GM18508 (cell line): Measurements from ENCODE around the gene SCT.

ENCODE experiments used
- ATAC-seq: cut with Tn5 transposase; IDR thresholded peaks from one replicate; pipeline ENCODE4 v1.9.1; 2021; ENCODE audit warnings: moderate number of reproducible peaks; ENCODE audit not compliant: insufficient read depth, unreplicated experiment

Gene SCT

DNA sequence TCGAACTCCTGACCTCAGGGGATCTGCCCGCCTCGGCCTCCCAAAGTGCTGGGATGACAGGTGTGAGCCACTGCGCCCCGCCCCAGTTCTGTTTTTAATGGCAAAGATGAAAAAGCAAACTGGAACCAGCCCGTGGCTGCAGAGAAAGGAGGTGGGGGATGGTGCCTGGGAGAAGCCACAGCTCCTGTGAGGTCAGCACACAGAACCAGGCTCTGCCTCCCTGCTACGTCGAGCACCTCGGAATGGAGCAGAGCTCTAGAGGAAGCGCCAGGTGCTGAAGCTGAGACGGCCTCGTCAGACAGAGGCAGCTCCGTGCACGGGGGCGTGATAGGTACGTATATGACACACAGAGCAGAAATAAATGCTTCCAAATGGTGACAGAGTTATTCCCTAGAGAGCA is 18.6 kb upstream of the SCT start:
- no peak for ATAC-seq

DNA sequence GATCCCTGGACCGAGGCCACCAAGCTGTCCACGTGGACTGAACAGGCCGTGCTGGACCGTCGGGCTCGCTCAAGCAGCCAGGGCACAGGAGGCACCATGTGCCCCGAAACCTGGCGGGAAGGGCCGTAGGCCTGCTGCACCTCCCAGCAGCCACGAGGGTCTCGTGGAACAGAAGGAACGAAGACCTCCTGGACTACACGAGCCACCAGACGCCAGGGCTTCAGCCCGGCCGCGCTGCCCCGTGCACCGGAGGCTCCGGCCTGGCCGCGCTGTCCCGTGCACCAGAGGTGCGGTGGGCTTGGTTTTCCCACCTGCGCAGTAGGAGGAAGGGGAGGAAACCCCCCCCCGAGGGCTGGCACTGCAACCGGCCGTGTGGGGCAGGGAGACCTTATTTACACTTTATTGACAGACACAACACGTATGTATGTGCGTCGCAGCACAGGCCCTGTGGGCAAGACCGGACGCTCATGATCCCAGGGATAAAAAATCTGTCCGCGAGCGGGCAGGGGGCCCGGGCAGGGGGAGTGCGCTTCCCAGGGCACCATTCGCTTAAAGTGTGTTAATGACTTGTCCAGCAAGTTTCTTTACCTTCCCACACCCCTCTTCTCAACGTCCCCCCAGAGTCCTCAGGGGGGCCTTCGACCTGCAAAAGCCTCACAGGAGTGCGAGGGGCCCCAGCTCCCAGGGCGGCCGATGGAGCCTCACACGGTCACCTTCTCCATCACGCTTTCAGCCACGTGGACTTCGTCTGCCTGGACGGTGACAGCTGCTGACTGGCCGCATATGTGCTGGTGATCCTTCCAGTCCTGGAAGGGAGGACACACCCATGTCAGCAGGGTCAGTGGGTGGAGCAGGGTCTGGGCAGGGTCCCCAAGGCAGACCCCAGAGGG is 17.1 kb upstream of the SCT start:
- ATAC-seq = no peak

GRCh38 chr11:643366-643765 is 16.4 kb upstream of the SCT start:
- no peak for ATAC-seq

DNA sequence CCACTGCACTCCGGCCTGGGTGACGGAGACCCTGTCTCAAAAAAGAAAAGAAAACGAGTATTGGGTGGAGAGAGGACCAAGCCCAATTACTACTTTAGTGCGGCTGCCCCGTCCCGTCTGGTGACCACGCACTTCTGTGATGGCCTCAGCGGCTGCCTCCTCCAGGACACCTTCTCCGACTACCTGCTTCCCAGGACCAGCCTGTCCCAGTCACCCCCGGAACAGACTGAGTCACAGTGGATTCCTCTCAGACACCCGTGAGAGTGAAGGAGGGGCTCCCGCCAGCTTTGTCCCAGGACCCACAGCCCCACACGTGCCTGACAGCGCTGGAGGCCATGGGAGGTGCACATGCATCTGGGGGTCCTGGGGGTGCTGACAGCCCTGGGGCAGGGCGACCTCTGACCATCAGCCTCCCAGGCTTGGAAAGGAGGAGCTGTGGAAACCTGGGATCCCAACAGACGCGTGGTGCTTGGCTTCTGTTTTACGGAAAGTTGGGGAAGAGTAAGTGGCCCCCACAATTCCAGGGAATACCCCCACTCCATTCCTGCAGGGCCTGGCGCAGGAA is 14.9 kb upstream of the SCT start:
- ATAC-seq = no peak

- ATAC-seq = no peak
These were observed 13.2 kb upstream of the SCT start for GRCh38 chr11:640021-640706.

DNA sequence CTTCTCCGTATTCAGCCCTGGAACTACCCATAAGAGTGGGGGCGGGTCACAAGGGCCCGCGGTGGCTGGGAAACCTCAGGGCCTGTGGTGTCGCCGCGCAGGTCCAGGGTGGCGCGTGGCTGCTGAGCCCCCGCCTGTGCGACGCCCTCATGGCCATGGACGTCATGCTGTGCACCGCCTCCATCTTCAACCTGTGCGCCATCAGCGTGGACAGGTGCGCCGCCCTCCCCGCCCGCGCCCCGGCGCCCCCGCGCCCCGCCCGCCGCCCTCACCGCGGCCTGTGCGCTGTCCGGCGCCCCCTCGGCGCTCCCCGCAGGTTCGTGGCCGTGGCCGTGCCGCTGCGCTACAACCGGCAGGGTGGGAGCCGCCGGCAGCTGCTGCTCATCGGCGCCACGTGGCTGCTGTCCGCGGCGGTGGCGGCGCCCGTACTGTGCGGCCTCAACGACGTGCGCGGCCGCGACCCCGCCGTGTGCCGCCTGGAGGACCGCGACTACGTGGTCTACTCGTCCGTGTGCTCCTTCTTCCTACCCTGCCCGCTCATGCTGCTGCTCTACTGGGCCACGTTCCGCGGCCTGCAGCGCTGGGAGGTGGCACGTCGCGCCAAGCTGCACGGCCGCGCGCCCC is 12.5 kb upstream of the SCT start:
- no peak for ATAC-seq

DNA sequence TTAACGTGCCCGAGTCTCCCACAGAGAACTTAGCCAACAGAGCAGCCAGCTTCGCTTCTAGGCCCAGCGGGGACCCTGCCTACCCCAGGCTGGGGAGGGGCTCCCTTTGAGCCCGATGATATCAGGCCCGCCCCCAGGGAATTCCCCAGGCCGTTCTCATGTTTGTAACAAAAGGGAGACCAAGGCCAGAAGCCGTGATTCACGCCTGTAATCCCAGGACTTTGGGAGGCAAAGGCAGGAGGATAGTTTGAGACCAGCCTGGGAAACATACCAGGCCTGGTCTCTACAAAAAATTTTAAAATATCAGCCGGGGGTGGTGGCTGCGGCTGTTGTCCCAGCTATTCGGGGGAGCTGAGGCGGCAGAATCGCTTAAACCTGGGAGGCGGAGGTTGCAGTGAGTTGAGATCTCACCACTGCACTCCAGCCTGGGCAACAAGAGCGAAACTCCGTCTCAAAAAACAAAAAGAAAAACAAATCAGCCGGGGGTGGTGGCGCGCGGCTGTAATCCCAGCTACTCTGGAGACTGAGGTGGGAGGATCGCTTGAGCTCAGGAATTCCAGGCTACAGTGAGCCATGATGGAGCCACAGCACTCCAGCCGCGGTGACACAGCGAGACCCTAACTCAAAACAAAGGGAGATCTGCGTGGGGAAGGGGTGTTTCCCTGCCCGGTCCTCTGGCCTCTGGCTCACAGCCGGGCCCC is 11.8 kb upstream of the SCT start:
- ATAC-seq = no peak

DNA sequence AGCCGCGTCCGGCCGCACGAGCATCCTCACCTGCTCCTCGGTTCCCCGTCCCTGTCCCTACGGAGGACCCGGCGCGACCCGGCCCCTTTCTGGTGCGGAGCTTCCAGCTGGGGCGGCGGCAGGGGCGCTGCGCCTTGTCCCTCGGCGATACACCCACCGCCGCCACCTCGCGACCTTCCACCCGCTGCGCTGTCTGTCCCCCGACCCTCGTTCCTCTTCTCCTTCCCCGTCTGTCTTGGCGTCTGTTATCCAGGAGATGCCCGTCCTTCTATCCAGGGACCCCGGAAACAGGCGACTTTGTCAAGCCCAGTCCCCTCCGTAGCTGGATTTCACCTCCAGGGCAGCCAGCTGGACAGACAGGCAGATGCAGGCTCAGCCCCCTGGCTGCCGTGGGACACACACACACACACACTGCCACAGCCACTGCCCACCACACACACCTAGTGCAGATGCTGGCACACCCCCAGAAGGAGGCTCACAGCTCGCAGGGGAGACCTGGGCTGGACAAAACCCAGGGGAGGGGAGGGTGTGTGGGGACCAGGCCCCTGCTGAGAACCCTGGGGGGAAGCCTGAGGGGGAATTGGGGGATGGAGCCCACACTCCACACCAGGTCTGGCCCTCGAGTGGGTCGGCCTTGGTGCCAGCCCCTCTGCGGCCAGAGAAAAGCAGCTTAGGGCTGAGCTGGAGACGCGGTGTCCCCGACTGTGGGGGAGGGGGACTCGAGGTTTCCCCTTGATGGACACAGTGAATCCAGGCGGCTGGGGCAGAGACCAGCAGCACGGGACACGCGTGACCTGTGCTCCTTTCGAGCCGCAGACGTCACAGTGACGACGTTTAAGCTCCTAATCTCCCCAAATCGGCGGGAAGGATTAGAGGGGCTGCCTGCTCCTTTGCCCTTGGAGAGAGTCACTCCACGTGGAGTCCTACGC is 10.9 kb upstream of the SCT start:
- ATAC-seq = no peak

- ATAC-seq = no peak
These were observed 10.3 kb upstream of the SCT start for GRCh38 chr11:637333-637592.

DNA sequence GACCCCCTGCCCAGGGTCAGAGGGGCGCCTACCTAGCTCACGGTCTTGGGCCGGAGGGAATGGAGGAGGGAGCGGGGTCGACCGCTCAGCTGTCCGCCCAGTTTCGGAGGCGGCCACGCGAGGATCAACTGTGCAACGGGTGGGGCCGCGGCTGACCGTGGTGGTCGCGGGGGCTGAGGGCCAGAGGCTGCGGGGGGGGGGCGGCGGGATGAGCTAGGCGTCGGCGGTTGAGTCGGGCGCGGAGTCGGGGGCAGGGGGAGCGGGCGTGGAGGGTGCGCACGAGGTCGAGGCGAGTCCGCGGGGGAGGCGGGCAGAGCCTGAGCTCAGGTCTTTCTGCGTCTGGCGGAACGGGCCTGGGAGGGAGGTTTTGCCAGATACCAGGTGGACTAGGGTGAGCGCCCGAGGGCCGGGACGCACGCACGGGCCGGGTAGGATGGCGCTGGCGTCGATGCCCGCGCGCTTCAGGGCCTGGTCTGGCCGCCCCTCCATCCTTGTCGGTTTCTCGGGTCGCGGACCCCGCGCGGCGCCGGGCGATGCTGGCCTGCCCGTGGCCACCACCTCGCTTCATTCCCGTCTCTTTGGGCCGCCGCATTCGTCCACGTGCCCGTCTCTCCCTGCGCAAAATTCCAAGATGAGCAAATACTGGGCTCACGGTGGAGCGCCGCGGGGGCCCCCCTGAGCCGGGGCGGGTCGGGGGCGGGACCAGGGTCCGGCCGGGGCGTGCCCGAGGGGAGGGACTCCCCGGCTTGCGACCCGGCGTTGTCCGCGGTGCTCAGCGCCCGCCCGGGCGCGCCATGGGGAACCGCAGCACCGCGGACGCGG is 9.7 kb upstream of the SCT start, which contains the start of gene DRD4:
DRD4 (plus strand) TSS at position 759 of the 822 bp plus-strand sequence; CDS start at position 795, 36 bp downstream.
- ATAC-seq = no peak

DNA sequence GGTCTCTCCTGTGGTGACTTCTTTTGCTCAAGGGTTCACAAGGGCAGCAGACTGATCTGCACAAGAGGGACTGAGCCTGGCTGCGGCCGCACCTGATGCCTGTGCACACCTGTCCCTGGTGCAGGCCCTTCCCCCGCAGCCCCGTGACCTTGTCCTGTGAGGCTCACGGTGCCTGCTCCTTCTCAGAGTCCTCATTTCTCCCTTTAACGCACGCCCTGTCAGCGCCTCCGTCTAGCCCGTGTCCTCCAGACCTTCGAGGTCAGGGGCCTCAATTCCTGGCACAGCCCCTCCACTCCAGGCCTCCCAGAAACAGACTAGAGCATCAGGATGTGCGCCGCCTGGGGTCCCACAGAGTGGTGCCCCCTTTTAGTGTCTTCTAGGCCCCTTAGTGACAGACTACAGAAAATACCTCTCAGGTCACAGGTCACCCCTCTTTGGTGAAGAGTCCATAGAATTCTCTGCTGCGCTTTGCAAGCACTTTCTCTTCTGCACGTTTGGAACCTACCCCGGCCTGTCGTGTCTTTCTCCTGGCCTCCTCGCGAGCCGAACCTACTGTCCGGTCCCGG is 9.0 kb upstream of the SCT start:
- ATAC-seq = no peak

DNA sequence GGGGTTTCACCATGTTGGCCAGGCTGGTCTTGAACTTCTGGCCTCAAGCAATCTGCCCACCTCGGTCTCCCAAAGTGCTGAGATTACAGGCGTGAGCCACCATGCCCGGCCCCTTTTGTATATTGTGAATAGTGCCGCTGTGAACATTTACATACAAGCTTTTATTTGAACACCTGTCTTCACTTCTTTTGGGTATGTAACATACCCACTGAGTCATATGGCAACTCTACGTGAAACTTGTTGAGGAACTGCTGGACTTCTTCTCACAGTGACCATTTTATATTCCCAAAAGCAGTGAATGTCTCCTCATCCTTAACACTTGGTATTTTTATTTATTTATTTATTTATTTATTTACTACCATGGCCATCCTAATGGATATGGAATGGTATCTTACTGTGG is 3.9 kb upstream of the SCT start:
- ATAC-seq = no peak

DNA sequence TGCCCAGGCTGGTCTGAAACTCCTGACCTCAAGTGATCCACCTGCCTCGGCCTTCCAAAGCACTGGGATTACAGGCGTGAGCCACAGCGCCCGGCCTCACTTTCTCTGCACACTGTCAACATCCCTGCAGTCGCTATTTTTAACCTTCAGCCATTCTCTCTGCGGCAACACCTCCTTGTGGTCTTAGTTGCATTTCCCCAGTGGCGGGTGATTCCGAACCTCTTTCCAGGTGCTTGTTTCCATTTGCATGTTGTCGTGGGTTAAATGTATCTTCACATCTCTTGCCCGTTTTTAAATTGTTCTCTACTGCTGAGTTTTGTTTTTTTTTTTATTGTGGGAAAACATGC is 2.2 kb upstream of the SCT start:
- no peak for ATAC-seq

DNA sequence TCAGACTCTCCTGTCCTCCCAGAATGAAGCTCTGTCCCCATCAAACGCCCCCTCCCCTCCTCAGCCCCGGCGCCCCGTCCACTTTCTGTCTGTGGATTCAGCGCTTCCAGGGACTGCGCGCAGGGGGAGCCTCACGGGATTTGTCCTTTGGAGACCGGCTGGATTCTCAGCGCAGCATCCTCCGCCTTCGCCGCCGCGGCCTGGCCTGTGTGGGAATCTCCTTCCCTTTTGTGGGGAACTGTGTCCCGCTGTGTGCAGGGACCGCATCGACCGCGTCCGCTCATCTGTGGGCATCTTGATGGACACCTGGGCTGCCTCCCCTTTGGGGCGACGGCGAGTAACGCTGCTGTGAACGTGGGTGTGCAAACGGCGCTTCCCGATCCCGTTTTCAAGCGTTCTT is 1.1 kb upstream of the SCT start:
- no peak for ATAC-seq

DNA sequence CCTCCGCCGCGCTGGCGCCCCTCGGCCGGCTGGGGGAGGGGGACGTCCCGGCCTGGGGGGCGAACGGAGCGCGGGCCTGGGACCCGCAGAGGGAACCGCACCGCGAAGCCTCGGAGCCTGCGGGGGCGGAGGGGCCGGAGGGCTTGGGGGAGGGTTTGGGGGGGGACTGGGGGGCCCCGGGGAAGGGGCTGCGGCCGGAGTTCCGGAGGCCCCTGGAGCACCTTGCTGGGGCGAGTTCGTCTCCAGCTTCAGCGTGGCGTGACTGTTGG is 261 bp upstream of the SCT start:
- ATAC-seq = no peak

- ATAC-seq = no peak
These were observed 1.2 kb downstream of the SCT start for GRCh38 chr11:625636-626268.

DNA sequence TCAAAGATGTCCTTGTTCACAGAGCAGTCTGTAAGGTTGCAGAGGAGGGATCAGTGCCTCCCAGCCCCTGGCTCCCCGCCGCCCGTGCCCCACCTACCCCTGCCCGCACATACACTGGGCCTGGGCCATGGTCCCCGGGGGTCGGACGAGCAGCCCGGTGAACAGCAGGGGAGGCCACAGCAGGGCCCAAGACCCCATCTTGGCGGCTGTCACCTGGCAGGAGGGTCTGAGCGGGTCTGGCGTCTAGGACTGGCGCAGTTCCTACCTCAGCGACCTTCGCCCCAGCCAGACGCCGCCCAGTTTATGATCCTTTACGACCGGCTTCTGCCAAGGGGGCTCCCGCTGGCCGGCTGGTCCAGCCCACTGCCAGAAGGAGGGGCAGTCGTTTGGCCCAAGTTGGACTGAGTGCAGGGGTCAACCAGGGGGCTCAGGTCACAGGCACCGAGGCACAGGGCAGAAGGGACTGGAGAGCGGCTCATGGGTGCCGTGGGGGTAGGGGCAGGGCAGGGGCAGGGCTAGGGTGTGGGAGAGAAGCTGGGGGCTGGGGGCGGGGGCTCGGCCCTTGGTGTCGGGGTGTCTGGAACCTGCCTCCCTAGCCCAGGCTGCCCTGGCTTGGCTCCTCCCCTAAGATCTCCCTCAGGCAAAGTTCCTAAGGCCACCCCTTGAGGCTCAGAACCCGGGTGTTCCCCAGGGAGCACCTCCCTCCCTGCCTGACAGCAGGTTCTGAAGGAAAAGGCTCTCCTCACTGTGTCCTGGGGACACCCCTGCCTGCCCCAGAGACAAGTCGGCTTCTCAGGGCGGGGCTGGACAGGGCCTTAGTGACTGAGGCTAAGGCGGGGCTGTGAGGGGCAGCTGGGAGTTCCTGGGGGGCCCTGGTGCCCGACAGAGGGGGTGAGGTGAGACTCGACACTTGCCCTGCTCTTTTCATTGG is 2.0 kb downstream of the SCT start, which contains the start of gene CDHR5:
CDHR5 (minus strand) TSS at position 251 of the 931 bp plus-strand sequence; CDS start at position 198, 53 bp downstream.
- ATAC-seq = no peak
